ENCODE results near the gene UGT1A5. TPM values are rescaled to one million over a fixed set of nuclear protein-coding genes. Genes with fewer than 3 reads are reported as not detected.
"Not testable (repeated sequence)": the region's sequence is repeated elsewhere in the genome, so short reads cannot be mapped to it uniquely, and the experiment has no call there.

Gene UGT1A5
- total RNA-seq, 1 donor from 2014 or later: not detected

DNA sequence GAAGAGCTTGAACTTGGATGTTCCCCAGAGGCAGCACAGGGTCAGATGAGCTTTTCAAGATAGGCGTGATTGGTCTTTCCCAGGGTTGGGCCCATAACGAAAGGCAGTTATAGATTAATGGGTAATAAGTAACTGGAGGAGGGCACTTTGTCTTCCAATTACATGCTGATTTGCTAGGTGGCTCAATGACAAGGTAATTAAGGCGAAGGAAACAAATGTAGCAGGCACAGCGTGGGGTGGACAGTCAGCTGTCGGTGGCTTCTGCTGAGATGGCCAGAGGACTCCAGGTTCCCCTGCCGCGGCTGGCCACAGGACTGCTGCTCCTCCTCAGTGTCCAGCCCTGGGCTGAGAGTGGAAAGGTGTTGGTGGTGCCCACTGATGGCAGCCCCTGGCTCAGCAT is 5.8 kb downstream of the UGT1A5 start, which contains the start of gene UGT1A4:
UGT1A4 (plus strand) TSS at position 185 of the 400 bp plus-strand sequence; CDS start at position 270, 85 bp downstream.
- no peaks in the 10 kb centered on the region for H3K36me3 ChIP-seq (ENCODE audit: control insufficient read depth, insufficient read depth, low read length)
- no peaks in the 10 kb centered on the region for H3K27me3 ChIP-seq (ENCODE audit: control insufficient read depth, insufficient read depth, low read length)
- no peak within 1 kb of the TSS for H3K4me3 ChIP-seq (ENCODE audit: low read depth, low read length)
- TF ChIP-seq, protein P1, sequence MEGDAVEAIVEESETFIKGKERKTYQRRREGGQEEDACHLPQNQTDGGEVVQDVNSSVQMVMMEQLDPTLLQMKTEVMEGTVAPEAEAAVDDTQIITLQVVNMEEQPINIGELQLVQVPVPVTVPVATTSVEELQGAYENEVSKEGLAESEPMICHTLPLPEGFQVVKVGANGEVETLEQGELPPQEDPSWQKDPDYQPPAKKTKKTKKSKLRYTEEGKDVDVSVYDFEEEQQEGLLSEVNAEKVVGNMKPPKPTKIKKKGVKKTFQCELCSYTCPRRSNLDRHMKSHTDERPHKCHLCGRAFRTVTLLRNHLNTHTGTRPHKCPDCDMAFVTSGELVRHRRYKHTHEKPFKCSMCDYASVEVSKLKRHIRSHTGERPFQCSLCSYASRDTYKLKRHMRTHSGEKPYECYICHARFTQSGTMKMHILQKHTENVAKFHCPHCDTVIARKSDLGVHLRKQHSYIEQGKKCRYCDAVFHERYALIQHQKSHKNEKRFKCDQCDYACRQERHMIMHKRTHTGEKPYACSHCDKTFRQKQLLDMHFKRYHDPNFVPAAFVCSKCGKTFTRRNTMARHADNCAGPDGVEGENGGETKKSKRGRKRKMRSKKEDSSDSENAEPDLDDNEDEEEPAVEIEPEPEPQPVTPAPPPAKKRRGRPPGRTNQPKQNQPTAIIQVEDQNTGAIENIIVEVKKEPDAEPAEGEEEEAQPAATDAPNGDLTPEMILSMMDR (IDR thresholded peaks at IDR 0.05; ENCODE audit: insufficient read depth, low read length, poor library complexity, severe bottlenecking): no peak
- DNase-seq (ENCODE audit: low read depth): no peak

DNA sequence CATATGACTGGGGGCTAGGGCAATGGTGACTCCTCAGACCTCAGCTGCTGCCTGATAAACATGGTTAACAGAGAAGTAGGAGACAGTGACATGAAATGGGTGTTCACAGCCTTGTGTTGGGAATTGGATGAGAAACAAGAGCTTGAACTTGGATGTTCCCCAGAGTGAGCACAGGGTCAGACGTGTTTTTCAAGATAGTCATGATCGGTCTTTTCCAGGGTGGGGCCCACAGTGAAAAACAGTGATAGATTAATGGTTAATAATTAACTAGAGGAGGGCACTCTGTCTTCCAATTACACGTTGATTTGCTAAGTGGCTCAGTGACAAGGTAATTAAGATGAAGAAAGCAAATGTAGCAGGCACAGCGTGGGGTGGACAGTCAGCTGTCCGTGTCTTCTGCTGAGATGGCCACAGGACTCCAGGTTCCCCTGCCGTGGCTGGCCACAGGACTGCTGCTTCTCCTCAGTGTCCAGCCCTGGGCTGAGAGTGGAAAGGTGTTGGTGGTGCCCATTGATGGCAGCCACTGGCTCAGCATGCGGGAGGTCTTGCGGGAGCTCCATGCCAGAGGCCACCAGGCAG is 16.1 kb downstream of the UGT1A5 start, which contains the start of gene UGT1A3:
UGT1A3 (plus strand) TSS at position 320 of the 579 bp plus-strand sequence; CDS start at position 405, 85 bp downstream.
- Histone ChIP-seq H3K36me3 (ENCODE audit: control insufficient read depth, insufficient read depth, low read length) (no peaks in the 10 kb centered on the region), H3K27me3 (ENCODE audit: control insufficient read depth, insufficient read depth, low read length) (no peaks in the 10 kb centered on the region), H3K4me3 (ENCODE audit: low read depth, low read length) (no peak within 1 kb of the TSS)
- DNase-seq (ENCODE audit: low read depth): no peak
- TF ChIP-seq, protein P1 (IDR thresholded peaks at IDR 0.05; ENCODE audit: insufficient read depth, low read length, poor library complexity, severe bottlenecking): no peak

DNA sequence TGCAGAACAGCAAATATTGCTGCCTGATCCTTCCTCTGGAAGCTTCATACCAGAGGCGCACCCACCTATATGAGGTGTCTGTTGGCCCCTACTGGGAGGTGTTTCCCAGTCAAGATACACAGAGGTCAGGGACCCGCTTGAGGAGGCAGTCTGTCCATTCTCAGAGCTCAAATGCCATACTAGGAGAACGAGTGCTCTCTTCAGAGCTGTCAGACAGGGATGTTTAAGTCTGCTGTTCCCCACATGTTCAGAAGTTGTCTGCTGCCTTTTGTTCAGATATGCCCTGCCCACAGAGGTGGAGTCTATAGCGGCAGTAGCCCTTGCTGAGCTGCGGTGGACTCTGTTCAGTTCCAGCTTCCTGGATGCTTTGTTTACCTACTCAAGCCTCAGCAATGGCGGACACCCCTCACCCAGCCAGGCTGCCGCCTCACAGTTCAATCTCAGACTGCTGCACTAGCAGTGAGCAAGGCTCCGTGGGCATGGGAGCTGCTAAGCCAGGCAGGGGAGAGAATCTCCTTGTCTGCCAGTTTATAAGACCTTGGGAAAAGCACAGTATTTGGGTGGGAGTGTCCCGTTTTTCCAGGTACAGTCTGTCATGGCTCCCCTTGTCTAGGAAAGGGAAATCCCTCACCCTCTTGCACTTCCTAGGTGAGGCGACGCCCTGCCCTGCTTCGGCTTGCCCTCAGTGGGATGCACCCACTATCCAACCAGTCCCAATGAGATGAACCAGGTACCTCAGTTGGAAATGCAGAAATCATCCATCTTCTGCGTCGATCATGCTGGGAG is 24.4 kb downstream of the UGT1A5 start:
- H3K27me3 ChIP-seq (ENCODE audit: control insufficient read depth, insufficient read depth, low read length); DNase-seq (ENCODE audit: low read depth); H3K36me3 ChIP-seq (ENCODE audit: control insufficient read depth, insufficient read depth, low read length); H3K4me3 ChIP-seq (ENCODE audit: low read depth, low read length): not testable (repeated sequence)

DNA sequence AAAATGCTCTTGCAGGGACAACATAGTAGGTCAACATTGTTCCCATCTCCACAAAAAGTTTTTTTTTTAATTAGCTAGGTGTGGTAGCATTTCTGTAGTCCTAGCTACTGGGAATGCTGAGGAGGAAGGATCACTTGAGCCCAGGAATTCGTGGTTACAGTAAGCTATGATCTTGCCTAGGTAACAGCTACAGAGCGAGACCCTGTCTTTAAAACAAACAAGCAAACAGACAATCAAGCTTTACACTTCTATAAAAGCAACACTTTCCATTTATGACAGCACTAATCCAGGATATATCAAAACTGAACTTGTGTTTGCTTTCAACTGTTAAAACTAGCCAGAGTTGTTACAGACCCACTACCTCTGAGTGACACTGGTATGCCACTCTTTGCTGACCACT is 28.2 kb downstream of the UGT1A5 start:
- TF ChIP-seq, protein P1 (IDR thresholded peaks at IDR 0.05; ENCODE audit: insufficient read depth, low read length, poor library complexity, severe bottlenecking): no peak
- H3K4me3 ChIP-seq (ENCODE audit: low read depth, low read length): no peak overlapping the region
- no peaks in the 10 kb centered on the region for H3K27me3 ChIP-seq (ENCODE audit: control insufficient read depth, insufficient read depth, low read length)
- no peak for DNase-seq (ENCODE audit: low read depth)
- no peaks in the 10 kb centered on the region for H3K36me3 ChIP-seq (ENCODE audit: control insufficient read depth, insufficient read depth, low read length)

DNA sequence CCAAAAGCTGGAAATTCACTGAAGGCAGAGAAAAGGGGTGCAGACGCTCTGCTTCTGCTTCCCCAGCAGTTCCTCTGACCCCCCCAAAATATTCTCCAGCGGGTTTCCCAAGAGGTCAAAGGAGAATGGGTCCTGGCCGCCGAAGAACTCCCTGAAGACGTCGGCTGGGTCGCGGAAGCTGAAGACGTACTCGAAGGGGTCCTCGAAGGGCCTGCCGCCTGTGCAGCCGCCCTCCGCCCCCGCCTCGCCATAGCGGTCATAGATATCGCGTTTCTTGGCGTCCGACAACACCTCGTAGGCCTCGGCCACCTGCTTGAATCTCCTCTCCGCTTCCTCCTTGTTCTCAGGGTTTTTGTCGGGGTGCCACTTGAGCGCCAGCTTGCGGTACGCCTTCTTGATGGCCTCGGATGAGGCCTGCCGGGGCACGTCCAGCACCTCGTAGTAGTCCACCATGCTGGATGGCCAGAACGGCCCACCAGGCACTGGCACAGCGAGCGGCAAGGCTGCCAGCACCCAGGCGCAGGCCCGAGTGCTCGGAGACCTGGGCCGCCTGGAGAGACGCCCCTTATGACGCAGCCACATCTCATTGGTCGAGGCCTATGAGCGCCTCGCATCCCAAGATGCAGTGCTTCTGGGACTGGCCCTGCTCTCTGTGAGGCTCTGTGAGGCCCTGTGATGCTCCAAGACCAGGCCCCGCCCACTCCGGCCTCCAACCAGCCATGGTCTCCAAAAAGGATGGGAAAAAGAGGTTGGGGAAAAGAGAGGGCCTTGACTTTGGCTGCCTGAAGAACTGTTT is 31.0 kb downstream of the UGT1A5 start:
- Histone ChIP-seq H3K36me3 (ENCODE audit: control insufficient read depth, insufficient read depth, low read length) (no peaks in the 10 kb centered on the region), H3K27me3 (ENCODE audit: control insufficient read depth, insufficient read depth, low read length) (no peaks in the 10 kb centered on the region), H3K4me3 (ENCODE audit: low read depth, low read length) (no peak overlapping the region)
- no peak for DNase-seq (ENCODE audit: low read depth)
- TF ChIP-seq, protein P1 (IDR thresholded peaks at IDR 0.05; ENCODE audit: insufficient read depth, low read length, poor library complexity, severe bottlenecking): no peak

All from kidney epithelial cell (primary cell).